HG03439 (cell line): ENCODE measurements around the gene KIF21B.

Source experiments
- ATAC-seq: cut with Tn5 transposase; IDR thresholded peaks from one replicate; pipeline ENCODE4 v1.9.1; 2021; ENCODE audit warnings: mild to moderate bottlenecking, moderate library complexity; ENCODE audit not compliant: unreplicated experiment

KIF21B gene

GRCh38 chr1:201020040-201020591 is 3.4 kb downstream of the KIF21B start:
- no peak for ATAC-seq

- peak; percentile 55 for ATAC-seq
Measured at GRCh38 chr1:201019321-201019977, 4.1 kb downstream of the KIF21B start.

- ATAC-seq = no peak
Measured at GRCh38 chr1:201017828-201018163, 5.7 kb downstream of the KIF21B start.

GRCh38 chr1:201016943-201017827 is 6.3 kb downstream of the KIF21B start:
- no peak for ATAC-seq

- no peak for ATAC-seq
Measured at GRCh38 chr1:201016211-201016651, 7.3 kb downstream of the KIF21B start.

GRCh38 chr1:201015551-201016091 is 7.9 kb downstream of the KIF21B start:
- ATAC-seq = no peak

GRCh38 chr1:201014816-201015200 is 8.7 kb downstream of the KIF21B start:
- ATAC-seq = no peak

- no peak for ATAC-seq
Measured at GRCh38 chr1:201013991-201014815, 9.3 kb downstream of the KIF21B start.

GRCh38 chr1:201013031-201013485 is 10.5 kb downstream of the KIF21B start:
- ATAC-seq = no peak

GRCh38 chr1:201011616-201012015 is 11.9 kb downstream of the KIF21B start:
- ATAC-seq = no peak

- no peak for ATAC-seq
Measured at GRCh38 chr1:201009962-201010645, 13.4 kb downstream of the KIF21B start.

- no peak for ATAC-seq
Measured at GRCh38 chr1:201008666-201009360, 14.7 kb downstream of the KIF21B start.

GRCh38 chr1:201007481-201007880 is 16.0 kb downstream of the KIF21B start:
- no peak for ATAC-seq

GRCh38 chr1:201006450-201006849 is 17.1 kb downstream of the KIF21B start:
- ATAC-seq = no peak

- no peak for ATAC-seq
Measured at GRCh38 chr1:201004732-201005131, 18.8 kb downstream of the KIF21B start.

- ATAC-seq = no peak
Measured at GRCh38 chr1:201004154-201004553, 19.4 kb downstream of the KIF21B start.

GRCh38 chr1:201002510-201002909 is 21.0 kb downstream of the KIF21B start:
- no peak for ATAC-seq

- ATAC-seq = no peak
Measured at GRCh38 chr1:201001962-201002361, 21.6 kb downstream of the KIF21B start.

GRCh38 chr1:201000391-201000790 is 23.1 kb downstream of the KIF21B start:
- ATAC-seq = no peak

GRCh38 chr1:200999667-201000066 is 23.8 kb downstream of the KIF21B start:
- no peak for ATAC-seq
